HepG2 (cell line): ENCODE results near the gene DSCAML1. TPM values are rescaled to one million over a fixed set of nuclear protein-coding genes. Genes with fewer than 3 reads are reported as not detected.

Experiments
- ATAC-seq: fragments of 200-7000 bp; cut with Tn5 transposase; 3 replicates; pipeline ENCODE4 v1.9.1; 2020; ENCODE audit warnings: mild to moderate bottlenecking, moderate library complexity
- BruUV-seq: library from RNA; stranded (reverse); fragments of 400-500 nt; replicated peaks from 2 replicates; lab custom pipeline; 2021; lab: Mats Ljungman, UMichigan
- CTCF ChIA-PET: fragments of 300-600 bp; formaldehyde crosslinking; extraction: SDS; loops from one replicate; lab custom pipeline; 2021; ENCODE audit warnings: low total read pairs, inconsistent platforms, low intra/inter-chr PET ratio; lab: Yijun Ruan, JAX
- POLR2A ChIA-PET: fragments of 350-600 bp; sonication (Branson Sonifier 250); formaldehyde crosslinking; loops from one replicate; lab custom pipeline; 2020; ENCODE audit warnings: antibody characterized with exemption, inconsistent platforms; lab: Yijun Ruan, JAX
- DNase-seq: peaks from one replicate; pipeline ENCODE4 v3.0.0-alpha.2; 2015; ENCODE audit warnings: low spot score
- FAIRE-seq: peaks from 3 replicates; lab custom pipeline; 2011; peaks lifted over from hg19 to GRCh38; lab: Jason Lieb, UNC
- H2AFZ ChIP-seq: one replicate; pipeline ENCODE4 v1.6.1; 2011; ENCODE audit warnings: low read length, inconsistent platforms
- H3K27ac ChIP-seq: fragments of 300-600 bp; 3 replicates; pipeline ENCODE4 v1.8.0; 2011; ENCODE audit warnings: mixed run types, mild to moderate bottlenecking, mixed read lengths, low read length, inconsistent platforms; ENCODE audit not compliant: insufficient read depth; ENCODE audit errors: extremely low read length
- H3K27me3 ChIP-seq, 2 experiments: fragments of 200-600 bp in 1 of 2; 2 replicates in 1 of 2; 3 replicates in 1 of 2; pipeline versions ENCODE4 v1.6.0 to v1.8.0; 2011; ENCODE audit warnings: low read length in 2 of 2, mild to moderate bottlenecking in 2 of 2, moderate library complexity in 2 of 2, inconsistent platforms in 1 of 2; ENCODE audit not compliant: insufficient read depth in 2 of 2, control insufficient read depth in 1 of 2
- H3K36me3 ChIP-seq, 2 experiments: fragments of 200-600 bp in 1 of 2; replicated peaks in 1 of 2; 2 replicates in 1 of 2; 3 replicates in 1 of 2; pipeline versions ENCODE4 v1.5.1 to v1.8.0; 2011; ENCODE audit warnings: low read length in 2 of 2, inconsistent platforms in 1 of 2; ENCODE audit not compliant: insufficient read depth in 2 of 2, control insufficient read depth in 1 of 2
- H3K4me1 ChIP-seq: 2 replicates; pipeline ENCODE4 v1.5.1; 2012; ENCODE audit warnings: low read length, inconsistent platforms; ENCODE audit not compliant: insufficient read depth
- H3K4me2 ChIP-seq: 2 replicates; pipeline ENCODE4 v1.6.0; 2011; ENCODE audit warnings: low read depth, low read length, inconsistent platforms
- H3K4me3 ChIP-seq, 3 experiments: fragments of 200-600 bp in 1 of 3; sonication (generic), shearing (Covaris generic) in 1 of 3; replicated peaks in 1 of 3; 2 replicates each; pipeline ENCODE4 v1.5.1; 2011 to 2016; ENCODE audit warnings: low read length in 3 of 3, inconsistent platforms in 2 of 3, low read depth in 2 of 3, mild to moderate bottlenecking in 2 of 3, control low read depth in 1 of 3, mixed read lengths in 1 of 3; ENCODE audit not compliant: insufficient read depth in 1 of 3
- H3K79me2 ChIP-seq: one replicate; pipeline ENCODE4 v1.6.1; 2011; ENCODE audit warnings: low read length, inconsistent platforms; ENCODE audit not compliant: insufficient read depth
- H3K9ac ChIP-seq: 2 replicates; pipeline ENCODE4 v1.6.0; 2011; ENCODE audit warnings: mild to moderate bottlenecking, low read depth, low read length, inconsistent platforms; ENCODE audit not compliant: insufficient read depth
- H3K9me3 ChIP-seq: 2 replicates; pipeline ENCODE4 v1.5.1; 2012; ENCODE audit warnings: mild to moderate bottlenecking, low read length
- H4K20me1 ChIP-seq: 2 replicates; pipeline ENCODE4 v1.6.0; 2011; ENCODE audit warnings: inconsistent platforms, mild to moderate bottlenecking, low read length, moderate library complexity; ENCODE audit not compliant: insufficient read depth
- HCFC1 ChIP-seq: fragments of 150-350 bp; IDR thresholded peaks from 2 replicates; pipeline ENCODE4 v1.6.1; 2014; ENCODE audit warnings: low read depth, low read length
- HES4 ChIP-seq: sonication (generic); formaldehyde crosslinking; IDR thresholded peaks from 2 replicates; pipeline ENCODE4 v1.9.0; 2021; ENCODE audit warnings: mild to moderate bottlenecking, missing genetic modification reagents, borderline replicate concordance
- KLF9 ChIP-seq: IDR thresholded peaks from 2 replicates; pipeline ENCODE4 v1.6.1; 2016; ENCODE audit warnings: low read depth
- NFKB2 ChIP-seq: sonication (generic); formaldehyde crosslinking; IDR thresholded peaks from 2 replicates; pipeline ENCODE4 v1.4.0; 2020; ENCODE audit warnings: missing genetic modification reagents, borderline replicate concordance
- NR2C2 ChIP-seq: sonication (generic); formaldehyde crosslinking; IDR thresholded peaks from 2 replicates; pipeline ENCODE4 v1.4.0; 2020; ENCODE audit warnings: missing genetic modification reagents, mild to moderate bottlenecking, moderate library complexity, borderline replicate concordance
- TMF1 ChIP-seq: sonication (generic); formaldehyde crosslinking; IDR thresholded peaks from 2 replicates; pipeline ENCODE4 v1.8.1; 2022; ENCODE audit warnings: low read depth, missing genetic modification reagents
- ZFP90 ChIP-seq: sonication (generic); formaldehyde crosslinking; IDR thresholded peaks from 2 replicates; pipeline ENCODE4 v1.8.0; 2022; ENCODE audit warnings: missing genetic modification reagents, mild to moderate bottlenecking, inconsistent platforms, borderline replicate concordance
- ZMYM3 ChIP-seq: sonication (generic); formaldehyde crosslinking; IDR thresholded peaks from 2 replicates; pipeline ENCODE4 v1.5.1; 2020; ENCODE audit warnings: mild to moderate bottlenecking, missing genetic modification reagents
- ZNF30 ChIP-seq: sonication (generic); formaldehyde crosslinking; IDR thresholded peaks from 2 replicates; pipeline ENCODE4 v1.5.0; 2020; ENCODE audit warnings: mild to moderate bottlenecking, missing genetic modification reagents
- ZNF615 ChIP-seq: sonication (generic); formaldehyde crosslinking; IDR thresholded peaks from 2 replicates; pipeline ENCODE4 v1.5.0; 2020; ENCODE audit warnings: mild to moderate bottlenecking, missing genetic modification reagents, borderline replicate concordance
- WGBS: methylation state at CpG from one replicate; pipeline ENCODE4 v1.1.6; 2017; ENCODE audit warnings: low lambda C conversion rate; 5-methylcytosine and 5-hydroxymethylcytosine counted together
- in situ Hi-C: cut with HindIII; loops from 2 replicates; pipeline ENCODE4 v1.10.0; 2017; ENCODE audit warnings: low pct_unique_long_range_greater_than_20kb; ENCODE audit not compliant: extremely low pct_ligation_motif_present
- intact Hi-C: fragments of 100-400 bp; cut with micrococcal nuclease; formaldehyde crosslinking; loops from one replicate; pipeline ENCODE4 v1.10.0; 2022; ENCODE audit not compliant: unreplicated experiment
- polyA plus RNA-seq, 8 experiments: library from polyadenylated mRNA; depleted of rRNA in 3 of 8; stranded (reverse) in 7 of 8; unstranded in 1 of 8; fragments of >200 nt; fragmentation: Illumina TruSeq in 4 of 8; extraction: Trizol in 4 of 8; gene quantifications; 2 replicates each; pipeline versions ENCODE4 v1.2.1 to v1.2.3, GENCODE V29; 2011 to 2016; ENCODE audit warnings: low read depth in 4 of 8, missing spikeins in 1 of 8, mixed read lengths in 1 of 8; ENCODE audit not compliant: insufficient read depth in 1 of 8
- total RNA-seq, 5 experiments: library from RNA; depleted of rRNA; stranded (reverse); fragments of >200 nt; fragmentation: Illumina TruSeq; extraction: Trizol; gene quantifications; 2 replicates each; pipeline ENCODE4 v1.2.3, GENCODE V29; 2016; ENCODE audit warnings: low read depth in 1 of 5
- TF ChIP-seq, protein P1 (sequence below): sonication (generic); formaldehyde crosslinking; IDR thresholded peaks from 2 replicates; pipeline ENCODE4 v1.9.0; 2021; ENCODE audit warnings: missing genetic modification reagents, borderline replicate concordance
- TF ChIP-seq, protein P2 (sequence below): sonication (generic); formaldehyde crosslinking; IDR thresholded peaks from 2 replicates; pipeline ENCODE4 v1.5.0; 2020; ENCODE audit warnings: missing genetic modification reagents, mild to moderate bottlenecking, borderline replicate concordance
- TF ChIP-seq, protein P3 (sequence below): sonication (generic); formaldehyde crosslinking; IDR thresholded peaks from 2 replicates; pipeline ENCODE4 v1.4.0; 2020; ENCODE audit warnings: mild to moderate bottlenecking, missing genetic modification reagents
- TF ChIP-seq, protein P4 (sequence below): sonication (generic); formaldehyde crosslinking; IDR thresholded peaks from 2 replicates; pipeline ENCODE4 v1.8.1; 2022; ENCODE audit warnings: mild to moderate bottlenecking, missing genetic modification reagents
- TF ChIP-seq, protein P5 (sequence below): sonication (generic); formaldehyde crosslinking; IDR thresholded peaks from 2 replicates; pipeline ENCODE4 v1.4.0; 2020; ENCODE audit warnings: missing genetic modification reagents

The DSCAML1 gene
- total and polyA plus RNA-seq, 2 of the 13 experiments (the other 11 are each of a cell fraction or from before 2014, with no cell fraction given): 0.29 to 0.40 TPM

DNA sequence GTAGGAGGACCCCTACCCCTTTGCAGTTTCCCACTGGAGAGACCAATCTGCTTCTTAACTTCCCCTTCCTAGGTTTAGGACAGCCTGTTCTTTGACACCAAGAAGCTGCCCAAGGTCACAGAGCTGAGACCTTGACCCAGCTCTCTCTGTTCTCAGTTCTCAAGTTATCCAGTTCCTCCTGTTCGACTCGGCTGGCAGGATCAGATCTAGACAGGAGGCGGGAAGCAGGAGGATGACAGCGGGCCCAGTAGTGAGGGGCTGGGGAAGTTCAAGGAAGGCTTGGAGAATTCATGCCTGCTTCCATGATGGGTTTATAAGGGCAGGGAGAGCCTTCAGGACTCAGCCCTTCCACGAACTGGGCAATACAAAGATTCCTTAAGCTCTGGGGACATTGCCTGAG, 210.6 kb downstream of the DSCAML1 start:
- no TSS peak for BruUV-seq
- FAIRE-seq (no peak), ATAC-seq (no peak), DNase-seq (no peak)
- H3K27me3 ChIP-seq: peaks cover 3 to 4% of the 10 kb centered on the region in 2 experiments; a peak in 3 of 5 replicates
- H2AFZ ChIP-seq: no peak overlapping the region
- H3K79me2 ChIP-seq: no peaks in the 10 kb centered on the region
- H3K9ac ChIP-seq: no peak overlapping the region
- no peak overlapping the region for H3K4me3 ChIP-seq
- no peaks in the 10 kb centered on the region for H3K9me3 ChIP-seq
- WGBS: 27% methylated on average over 4 of the region's 5 CpGs
- in situ Hi-C loops: no loop called here
- CTCF ChIA-PET: no interaction called here
- intact Hi-C loops: no loop called here
- no peaks in the 10 kb centered on the region for H3K4me1 ChIP-seq
- no peak overlapping the region for H3K27ac ChIP-seq
- H3K4me2 ChIP-seq: no peak overlapping the region
- H4K20me1 ChIP-seq: no peaks in the 10 kb centered on the region
- POLR2A ChIA-PET: no interaction called here
- no peaks in the 10 kb centered on the region for H3K36me3 ChIP-seq
- TF ChIP-seq HES4 (CRISPR knock-in tag) (no peak), ZFP90 (CRISPR knock-in tag) (no peak), ZNF615 (CRISPR knock-in tag) (no peak), NR2C2 (CRISPR knock-in tag) (no peak), NFKB2 (CRISPR knock-in tag) (no peak), ZNF30 (CRISPR knock-in tag) (no peak), KLF9 (no peak), TMF1 (CRISPR knock-in tag) (no peak), HCFC1 (no peak), ZMYM3 (no peak)
- TF ChIP-seq, protein P1, sequence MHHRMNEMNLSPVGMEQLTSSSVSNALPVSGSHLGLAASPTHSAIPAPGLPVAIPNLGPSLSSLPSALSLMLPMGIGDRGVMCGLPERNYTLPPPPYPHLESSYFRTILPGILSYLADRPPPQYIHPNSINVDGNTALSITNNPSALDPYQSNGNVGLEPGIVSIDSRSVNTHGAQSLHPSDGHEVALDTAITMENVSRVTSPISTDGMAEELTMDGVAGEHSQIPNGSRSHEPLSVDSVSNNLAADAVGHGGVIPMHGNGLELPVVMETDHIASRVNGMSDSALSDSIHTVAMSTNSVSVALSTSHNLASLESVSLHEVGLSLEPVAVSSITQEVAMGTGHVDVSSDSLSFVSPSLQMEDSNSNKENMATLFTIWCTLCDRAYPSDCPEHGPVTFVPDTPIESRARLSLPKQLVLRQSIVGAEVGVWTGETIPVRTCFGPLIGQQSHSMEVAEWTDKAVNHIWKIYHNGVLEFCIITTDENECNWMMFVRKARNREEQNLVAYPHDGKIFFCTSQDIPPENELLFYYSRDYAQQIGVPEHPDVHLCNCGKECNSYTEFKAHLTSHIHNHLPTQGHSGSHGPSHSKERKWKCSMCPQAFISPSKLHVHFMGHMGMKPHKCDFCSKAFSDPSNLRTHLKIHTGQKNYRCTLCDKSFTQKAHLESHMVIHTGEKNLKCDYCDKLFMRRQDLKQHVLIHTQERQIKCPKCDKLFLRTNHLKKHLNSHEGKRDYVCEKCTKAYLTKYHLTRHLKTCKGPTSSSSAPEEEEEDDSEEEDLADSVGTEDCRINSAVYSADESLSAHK (CRISPR knock-in tag): no peak
- TF ChIP-seq, protein P2, sequence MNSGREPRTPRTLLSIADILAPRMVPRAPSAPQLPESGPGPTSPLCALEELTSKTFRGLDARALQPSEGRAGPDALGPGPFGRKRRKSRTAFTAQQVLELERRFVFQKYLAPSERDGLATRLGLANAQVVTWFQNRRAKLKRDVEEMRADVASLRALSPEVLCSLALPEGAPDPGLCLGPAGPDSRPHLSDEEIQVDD (CRISPR knock-in tag): no peak
- TF ChIP-seq, protein P3, sequence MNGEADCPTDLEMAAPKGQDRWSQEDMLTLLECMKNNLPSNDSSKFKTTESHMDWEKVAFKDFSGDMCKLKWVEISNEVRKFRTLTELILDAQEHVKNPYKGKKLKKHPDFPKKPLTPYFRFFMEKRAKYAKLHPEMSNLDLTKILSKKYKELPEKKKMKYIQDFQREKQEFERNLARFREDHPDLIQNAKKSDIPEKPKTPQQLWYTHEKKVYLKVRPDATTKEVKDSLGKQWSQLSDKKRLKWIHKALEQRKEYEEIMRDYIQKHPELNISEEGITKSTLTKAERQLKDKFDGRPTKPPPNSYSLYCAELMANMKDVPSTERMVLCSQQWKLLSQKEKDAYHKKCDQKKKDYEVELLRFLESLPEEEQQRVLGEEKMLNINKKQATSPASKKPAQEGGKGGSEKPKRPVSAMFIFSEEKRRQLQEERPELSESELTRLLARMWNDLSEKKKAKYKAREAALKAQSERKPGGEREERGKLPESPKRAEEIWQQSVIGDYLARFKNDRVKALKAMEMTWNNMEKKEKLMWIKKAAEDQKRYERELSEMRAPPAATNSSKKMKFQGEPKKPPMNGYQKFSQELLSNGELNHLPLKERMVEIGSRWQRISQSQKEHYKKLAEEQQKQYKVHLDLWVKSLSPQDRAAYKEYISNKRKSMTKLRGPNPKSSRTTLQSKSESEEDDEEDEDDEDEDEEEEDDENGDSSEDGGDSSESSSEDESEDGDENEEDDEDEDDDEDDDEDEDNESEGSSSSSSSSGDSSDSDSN (CRISPR knock-in tag): no peak
- TF ChIP-seq, protein P4, sequence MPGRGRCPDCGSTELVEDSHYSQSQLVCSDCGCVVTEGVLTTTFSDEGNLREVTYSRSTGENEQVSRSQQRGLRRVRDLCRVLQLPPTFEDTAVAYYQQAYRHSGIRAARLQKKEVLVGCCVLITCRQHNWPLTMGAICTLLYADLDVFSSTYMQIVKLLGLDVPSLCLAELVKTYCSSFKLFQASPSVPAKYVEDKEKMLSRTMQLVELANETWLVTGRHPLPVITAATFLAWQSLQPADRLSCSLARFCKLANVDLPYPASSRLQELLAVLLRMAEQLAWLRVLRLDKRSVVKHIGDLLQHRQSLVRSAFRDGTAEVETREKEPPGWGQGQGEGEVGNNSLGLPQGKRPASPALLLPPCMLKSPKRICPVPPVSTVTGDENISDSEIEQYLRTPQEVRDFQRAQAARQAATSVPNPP (CRISPR knock-in tag): no peak
- TF ChIP-seq, protein P5, sequence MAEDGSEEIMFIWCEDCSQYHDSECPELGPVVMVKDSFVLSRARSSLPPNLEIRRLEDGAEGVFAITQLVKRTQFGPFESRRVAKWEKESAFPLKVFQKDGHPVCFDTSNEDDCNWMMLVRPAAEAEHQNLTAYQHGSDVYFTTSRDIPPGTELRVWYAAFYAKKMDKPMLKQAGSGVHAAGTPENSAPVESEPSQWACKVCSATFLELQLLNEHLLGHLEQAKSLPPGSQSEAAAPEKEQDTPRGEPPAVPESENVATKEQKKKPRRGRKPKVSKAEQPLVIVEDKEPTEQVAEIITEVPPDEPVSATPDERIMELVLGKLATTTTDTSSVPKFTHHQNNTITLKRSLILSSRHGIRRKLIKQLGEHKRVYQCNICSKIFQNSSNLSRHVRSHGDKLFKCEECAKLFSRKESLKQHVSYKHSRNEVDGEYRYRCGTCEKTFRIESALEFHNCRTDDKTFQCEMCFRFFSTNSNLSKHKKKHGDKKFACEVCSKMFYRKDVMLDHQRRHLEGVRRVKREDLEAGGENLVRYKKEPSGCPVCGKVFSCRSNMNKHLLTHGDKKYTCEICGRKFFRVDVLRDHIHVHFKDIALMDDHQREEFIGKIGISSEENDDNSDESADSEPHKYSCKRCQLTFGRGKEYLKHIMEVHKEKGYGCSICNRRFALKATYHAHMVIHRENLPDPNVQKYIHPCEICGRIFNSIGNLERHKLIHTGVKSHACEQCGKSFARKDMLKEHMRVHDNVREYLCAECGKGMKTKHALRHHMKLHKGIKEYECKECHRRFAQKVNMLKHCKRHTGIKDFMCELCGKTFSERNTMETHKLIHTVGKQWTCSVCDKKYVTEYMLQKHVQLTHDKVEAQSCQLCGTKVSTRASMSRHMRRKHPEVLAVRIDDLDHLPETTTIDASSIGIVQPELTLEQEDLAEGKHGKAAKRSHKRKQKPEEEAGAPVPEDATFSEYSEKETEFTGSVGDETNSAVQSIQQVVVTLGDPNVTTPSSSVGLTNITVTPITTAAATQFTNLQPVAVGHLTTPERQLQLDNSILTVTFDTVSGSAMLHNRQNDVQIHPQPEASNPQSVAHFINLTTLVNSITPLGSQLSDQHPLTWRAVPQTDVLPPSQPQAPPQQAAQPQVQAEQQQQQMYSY: no peak
